ENCODE results near the gene MUC12.
"Not testable (repeated sequence)": the region's sequence is repeated elsewhere in the genome, so short reads cannot be mapped to it uniquely, and the experiment has no call there.

Gene MUC12, protein sequence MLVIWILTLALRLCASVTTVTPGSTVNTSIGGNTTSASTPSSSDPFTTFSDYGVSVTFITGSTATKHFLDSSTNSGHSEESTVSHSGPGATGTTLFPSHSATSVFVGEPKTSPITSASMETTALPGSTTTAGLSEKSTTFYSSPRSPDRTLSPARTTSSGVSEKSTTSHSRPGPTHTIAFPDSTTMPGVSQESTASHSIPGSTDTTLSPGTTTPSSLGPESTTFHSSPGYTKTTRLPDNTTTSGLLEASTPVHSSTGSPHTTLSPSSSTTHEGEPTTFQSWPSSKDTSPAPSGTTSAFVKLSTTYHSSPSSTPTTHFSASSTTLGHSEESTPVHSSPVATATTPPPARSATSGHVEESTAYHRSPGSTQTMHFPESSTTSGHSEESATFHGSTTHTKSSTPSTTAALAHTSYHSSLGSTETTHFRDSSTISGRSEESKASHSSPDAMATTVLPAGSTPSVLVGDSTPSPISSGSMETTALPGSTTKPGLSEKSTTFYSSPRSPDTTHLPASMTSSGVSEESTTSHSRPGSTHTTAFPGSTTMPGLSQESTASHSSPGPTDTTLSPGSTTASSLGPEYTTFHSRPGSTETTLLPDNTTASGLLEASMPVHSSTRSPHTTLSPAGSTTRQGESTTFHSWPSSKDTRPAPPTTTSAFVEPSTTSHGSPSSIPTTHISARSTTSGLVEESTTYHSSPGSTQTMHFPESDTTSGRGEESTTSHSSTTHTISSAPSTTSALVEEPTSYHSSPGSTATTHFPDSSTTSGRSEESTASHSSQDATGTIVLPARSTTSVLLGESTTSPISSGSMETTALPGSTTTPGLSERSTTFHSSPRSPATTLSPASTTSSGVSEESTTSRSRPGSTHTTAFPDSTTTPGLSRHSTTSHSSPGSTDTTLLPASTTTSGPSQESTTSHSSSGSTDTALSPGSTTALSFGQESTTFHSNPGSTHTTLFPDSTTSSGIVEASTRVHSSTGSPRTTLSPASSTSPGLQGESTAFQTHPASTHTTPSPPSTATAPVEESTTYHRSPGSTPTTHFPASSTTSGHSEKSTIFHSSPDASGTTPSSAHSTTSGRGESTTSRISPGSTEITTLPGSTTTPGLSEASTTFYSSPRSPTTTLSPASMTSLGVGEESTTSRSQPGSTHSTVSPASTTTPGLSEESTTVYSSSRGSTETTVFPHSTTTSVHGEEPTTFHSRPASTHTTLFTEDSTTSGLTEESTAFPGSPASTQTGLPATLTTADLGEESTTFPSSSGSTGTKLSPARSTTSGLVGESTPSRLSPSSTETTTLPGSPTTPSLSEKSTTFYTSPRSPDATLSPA (N-terminal part only)

DNA sequence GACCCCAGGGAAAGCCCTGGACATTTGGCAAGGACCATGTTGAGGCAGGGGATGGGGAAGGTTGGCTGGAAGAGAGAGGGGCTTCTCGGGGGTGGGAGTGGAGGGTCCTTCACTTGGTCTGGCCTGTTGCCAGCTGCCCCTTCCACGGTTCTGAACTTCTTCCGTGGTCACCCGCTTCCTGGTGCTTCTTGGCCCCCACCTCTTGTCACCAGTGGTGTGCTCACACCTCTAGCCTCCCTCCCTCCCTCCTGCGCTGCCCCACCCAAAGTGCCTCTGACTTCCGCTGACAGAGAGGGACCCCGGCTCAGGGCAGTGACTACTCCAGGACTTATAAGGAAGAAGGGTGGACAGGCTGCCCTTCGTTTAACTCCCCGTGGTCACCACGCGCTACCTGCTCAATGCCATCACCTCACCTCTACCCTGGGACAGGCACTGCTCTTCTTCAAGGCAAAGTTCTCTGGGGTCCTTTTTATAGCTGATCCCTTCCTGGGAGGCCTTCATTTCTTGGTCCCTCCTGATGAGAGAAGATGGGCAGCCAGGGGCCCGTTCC lies at the start of gene MUC12:
TSS of gene MUC12 (plus strand) at position 500 of the 550 bp plus-strand sequence. CDS start 58 bp downstream, outside the sequence.
- no peak for DNase-seq (ENCODE audit: low spot score)

DNA sequence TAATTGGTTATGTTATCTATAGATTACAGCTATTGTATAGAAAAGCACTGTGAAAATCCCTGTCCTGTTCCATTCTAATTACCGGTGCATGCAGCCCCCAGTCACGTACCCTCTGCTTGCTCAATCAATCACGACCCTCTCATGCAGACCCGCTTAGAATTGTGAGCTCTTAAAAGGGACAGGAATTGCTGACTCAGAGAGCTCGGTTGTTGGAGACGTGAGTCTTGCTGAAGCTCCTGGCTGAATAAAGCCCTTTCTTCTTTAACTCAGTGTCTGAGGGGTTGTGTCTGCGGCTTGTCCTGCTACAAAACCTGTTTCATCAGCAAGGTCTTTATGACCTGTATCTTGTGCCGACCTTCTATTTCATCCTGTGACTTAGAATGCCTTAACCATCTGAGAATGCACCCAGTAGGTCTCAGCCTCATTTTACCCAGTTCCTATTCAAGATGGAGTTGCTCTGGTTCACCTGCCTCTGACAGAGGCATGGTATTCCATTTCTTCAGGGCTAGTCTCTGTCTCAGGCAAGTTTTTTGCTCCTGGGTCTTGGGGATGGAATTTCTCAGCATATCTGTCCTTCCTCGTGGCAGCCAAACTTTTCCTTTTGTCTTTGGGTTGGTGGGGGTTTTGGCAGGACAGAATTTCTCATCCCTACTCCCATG lies 49.5 kb upstream of the MUC12 start:
- not testable (repeated sequence) for DNase-seq (ENCODE audit: low spot score)

DNA sequence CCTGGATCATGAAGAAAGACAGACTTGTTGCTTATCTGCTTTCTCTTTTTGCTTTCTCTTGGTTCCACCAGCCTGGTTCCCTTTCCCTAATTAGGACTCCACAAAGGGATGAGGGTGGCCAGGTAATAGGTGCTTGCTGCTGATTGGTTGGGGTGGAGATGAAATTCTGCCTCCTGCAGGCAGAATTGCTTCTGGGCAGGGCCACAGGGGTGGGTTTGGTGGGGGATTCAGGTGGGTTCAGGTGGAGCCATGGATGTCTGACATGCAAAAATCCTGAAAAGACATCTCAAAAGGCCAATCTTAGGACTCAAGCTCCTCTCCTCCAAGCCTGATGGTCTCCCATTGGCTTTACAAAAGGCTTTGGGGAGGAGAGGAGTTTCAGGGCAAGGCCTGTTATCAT lies 48.3 kb upstream of the MUC12 start:
- no peak for DNase-seq (ENCODE audit: low spot score)

DNA sequence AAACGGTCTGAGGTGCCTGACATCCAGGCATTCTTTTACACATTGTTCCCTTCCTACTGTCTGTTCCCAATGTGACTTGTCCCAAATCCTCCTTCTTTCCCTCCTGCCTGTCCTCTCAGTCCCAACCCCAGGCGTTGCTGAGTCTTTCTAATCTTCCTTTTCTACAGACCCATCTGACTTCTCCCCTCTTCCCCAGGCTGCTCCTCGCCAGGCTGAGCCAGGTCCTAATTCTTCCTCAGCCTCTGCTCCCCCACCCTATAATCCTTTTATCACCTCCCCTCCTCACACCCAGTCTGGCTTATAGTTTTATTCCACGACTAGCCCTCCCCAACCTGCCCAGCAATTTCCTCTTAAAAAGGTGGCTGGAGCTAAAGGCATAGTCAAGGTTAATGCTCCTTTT lies 45.7 kb upstream of the MUC12 start:
- not testable (repeated sequence) for DNase-seq (ENCODE audit: low spot score)

DNA sequence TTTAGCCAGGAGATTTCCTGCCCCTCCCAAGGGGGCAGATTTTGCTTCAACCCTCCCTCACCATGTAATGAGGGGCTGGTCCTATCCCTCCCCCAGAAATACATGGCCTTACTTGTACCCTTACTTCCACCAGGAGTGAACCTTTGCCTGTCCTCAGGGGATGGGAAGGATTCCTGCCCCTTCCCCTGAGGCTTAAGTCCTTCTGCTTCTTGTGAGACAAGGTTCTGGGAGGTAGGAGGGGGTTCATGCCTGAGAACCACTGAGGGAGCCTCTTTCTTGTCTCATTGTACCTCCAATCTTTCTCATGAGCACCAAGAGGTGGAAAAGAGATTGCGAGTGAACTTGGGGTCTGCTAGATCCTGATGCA lies 39.6 kb upstream of the MUC12 start:
- DNase-seq (ENCODE audit: low spot score): no peak

DNA sequence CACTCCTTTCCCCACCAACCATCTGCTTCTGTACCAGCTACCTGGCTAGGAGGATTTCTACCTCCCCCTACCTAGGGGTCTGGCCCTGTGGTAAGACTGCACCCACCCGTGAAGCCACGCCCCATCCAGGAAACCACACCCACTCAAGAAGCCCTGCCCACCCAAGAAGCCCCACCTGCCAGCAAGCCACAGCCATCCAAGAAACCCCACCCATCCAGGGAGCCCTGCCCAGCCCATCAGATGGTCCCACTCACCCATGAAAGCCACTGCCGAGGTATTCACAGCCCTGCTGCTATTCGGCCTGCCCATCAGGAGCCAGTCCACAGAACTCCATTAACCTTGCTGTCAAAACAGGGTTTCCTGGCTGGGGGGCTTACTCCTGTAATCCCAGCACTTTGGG lies 35.6 kb upstream of the MUC12 start:
- no peak for DNase-seq (ENCODE audit: low spot score)

DNA sequence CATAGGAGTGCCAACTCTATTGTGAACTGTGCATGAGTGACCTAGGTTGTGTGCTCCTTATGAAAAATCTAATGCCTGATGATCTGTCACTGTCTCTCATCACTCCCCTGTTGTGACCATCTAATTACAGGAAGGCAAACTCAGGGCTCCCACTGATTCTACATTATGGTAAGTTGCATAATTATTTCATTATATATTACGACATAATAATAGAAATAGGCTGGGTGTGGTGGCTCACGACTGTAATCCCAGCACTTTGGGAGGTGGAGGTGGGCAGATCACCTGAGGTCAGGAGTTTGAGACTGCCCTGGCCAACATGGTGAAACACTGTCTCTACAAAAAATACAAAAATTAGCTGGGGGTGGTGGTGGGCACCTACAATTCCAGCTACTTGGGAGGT lies 34.0 kb upstream of the MUC12 start:
- not testable (repeated sequence) for DNase-seq (ENCODE audit: low spot score)

DNA sequence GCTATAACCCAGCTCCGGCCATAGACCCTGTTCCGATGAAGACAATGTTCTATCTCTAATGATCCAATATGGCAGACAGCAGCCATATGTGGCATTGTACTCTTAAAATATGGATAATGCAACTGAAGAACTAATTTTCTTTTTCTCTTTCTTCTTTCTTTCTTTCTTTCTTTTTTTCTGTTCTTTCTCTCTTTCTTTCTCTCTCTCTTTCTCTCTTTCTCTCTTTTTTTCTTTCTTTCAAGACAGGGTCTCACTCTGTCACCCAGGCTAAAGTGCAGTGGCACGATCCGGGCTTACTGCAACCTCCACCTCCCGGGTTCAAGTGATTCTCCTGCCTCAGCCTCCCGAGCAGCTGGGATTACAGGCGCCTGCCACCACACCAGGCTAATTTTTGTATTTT lies 33.2 kb upstream of the MUC12 start:
- DNase-seq (ENCODE audit: low spot score): not testable (repeated sequence)

DNA sequence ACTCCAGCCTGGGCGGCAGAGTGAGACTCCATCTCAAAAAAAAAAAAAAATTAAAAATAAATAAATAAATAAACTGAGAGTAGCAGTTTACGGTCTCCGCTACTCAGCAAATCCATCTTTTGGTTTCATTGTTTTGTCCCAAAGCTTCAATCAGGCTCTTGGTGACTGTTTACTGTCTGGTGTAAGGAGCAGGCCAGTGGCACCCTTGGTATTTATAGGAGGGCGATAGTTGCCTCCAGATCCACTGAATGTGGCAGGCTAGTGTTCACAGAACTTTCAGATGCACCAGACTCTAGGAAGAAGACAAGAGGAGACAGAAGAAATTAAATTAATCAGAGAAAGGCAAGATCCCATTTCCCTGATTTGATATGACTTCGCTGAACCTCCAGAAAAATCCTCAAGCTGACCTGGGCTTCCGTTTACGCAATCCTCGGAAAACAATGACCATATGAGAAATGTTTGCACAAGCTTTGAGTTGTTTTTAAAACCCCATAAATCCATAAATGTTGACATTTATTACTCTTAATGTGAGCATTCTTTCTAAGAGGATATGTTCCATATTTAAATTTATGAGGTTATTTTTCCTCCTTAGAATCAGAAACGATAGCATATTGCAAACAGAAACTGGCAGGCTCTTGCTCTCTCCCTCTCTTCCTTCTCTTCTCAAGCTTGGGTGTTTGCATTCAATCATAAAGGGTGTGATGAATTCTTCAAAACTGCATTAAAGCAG lies 27.2 kb upstream of the MUC12 start:
- DNase-seq (ENCODE audit: low spot score): no peak

DNA sequence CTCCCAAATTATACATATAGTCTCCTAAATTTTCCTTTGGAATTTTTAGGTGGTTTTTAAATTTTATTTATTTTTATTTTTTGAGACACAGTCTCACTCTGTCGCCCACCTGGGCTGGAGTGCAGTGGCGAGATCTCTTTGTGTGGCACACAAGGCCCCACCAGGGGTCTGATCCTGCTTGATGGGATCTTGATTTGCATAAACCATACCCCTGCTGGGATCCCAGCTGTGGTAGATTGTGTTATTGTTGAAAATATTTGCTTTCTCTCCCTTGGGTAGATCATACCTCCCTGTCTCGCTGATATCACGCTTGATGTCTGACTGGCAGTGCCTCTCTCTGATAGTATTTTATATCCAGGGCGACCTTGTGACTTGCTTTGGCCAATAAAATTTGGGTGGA lies 25.7 kb upstream of the MUC12 start:
- no peak for DNase-seq (ENCODE audit: low spot score)

DNA sequence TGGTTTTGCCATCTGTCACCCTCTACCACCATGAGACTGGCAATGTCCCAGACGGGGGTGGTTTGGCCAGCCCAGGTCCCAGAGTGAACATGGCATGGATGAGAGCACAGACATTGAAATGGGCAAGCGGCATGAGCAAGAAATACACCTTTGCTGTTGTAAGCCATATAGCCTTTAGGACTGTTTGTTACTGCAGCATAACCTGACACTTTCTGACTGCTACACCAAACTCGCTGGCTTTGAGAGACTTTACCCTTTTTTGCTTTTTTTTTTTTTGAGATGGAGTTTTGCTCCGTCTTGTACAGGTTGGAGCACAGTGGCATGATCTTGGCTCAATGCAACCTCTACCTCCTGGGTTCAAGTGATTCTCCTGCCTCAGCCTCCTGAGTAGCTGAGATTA lies 25.2 kb upstream of the MUC12 start:
- DNase-seq (ENCODE audit: low spot score): no peak

DNA sequence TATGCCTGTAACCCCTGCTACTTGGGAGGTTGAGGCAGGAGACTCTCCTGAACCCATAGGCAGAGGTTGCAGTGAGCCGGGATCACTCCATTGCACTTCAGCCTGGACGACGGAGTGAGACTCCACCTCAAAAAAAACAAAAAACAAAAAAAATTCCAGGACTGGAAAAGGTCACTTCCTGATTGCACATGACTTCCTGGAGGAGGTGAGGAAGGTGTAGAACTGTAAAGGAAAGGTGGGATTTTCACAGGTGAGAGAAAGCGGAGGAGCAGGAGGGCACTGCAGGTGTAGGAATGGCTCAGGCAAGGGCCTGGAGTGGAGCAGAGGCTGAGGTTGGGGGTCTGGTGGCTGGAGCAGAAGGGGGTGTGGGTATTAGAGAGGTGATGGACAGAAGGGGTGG lies 23.3 kb upstream of the MUC12 start:
- no peak for DNase-seq (ENCODE audit: low spot score)

DNA sequence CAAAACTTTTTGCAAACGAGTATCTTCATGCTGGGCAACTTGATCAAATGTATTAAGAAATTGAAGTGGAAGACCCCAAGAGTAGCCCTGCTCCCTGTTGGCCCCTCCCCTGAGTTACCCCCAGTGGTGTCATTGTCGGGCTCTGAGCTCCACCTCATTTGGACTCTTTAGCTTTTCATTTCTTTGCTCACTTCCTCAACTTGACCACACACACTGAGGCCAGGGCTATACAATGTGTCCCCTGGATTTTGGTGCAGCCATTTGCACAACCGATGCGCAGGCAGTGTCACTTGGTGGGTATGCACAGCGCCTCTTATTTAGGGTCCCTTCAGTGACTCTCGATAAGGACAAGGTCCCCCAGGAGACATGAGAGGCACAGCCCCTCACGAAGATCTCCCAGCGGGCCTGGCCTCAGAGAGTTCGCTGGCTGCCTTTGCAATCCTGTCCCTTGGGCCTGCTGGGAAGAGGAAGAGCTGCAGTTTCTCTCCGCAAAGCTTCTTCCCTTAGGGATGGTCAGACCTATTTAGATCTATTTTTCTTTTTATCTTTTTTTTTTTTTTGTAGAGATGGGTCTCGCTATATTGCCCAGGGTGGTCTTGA lies 22.5 kb upstream of the MUC12 start:
- DNase-seq (ENCODE audit: low spot score): no peak

DNA sequence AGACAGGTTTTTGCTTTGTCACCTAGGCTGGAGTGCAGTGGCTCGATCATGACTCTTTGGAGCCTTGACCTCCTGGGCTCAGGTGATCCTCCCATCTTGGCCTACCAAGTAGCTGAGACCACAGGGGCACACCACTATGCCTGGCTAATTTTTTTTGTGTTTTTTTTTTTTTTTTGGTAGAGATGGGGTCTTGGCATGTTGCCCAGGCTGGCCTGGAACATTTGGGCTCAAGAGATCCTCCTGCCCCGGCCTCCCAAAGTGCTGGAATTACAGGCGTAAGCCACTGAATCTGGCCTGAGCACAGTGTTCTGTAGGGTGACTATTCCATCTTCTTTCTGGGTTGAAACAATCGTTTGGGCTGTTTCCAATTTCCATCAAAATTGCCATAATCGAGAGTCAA lies 21.6 kb upstream of the MUC12 start:
- no peak for DNase-seq (ENCODE audit: low spot score)

DNA sequence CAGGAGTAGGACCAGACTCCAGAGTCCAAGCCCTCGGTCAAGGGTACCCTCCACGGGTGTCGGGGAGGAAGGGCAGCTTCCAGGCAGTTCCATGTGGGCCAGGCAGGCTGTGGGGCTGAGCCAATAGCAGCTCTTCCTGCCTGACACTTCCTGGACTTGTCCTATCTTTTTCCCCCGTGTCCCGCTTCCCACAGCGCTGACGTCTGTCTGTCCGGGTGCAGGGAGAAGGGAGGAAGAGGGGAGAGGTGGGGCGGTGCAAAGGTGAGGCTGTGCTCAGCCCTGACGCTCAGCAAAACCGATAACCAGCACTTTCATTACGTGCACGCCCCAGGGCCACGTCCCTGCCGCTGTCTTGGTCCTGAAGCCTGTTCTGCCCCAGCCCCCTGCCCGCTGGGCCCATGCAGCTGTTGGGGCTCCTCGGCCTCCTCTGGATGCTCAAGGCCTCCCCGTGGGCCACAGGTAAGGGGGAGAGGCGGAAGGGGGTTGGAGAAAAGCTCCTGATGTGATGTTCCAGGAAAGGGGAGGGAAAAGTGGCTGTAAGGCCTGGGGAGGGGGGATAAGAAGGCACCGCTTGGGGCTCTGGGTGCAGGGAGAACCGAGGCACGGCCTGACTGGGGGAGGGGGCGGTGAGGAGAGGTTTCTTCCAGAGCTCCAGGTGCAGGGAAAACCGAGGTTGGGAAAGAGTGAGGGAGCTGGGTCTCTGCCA lies 20.0 kb upstream of the MUC12 start, which contains the start of gene MUC3A:
TSS of gene MUC3A (plus strand) at position 308 of the 706 bp plus-strand sequence. CDS start at position 399, 91 bp downstream.
- DNase-seq (ENCODE audit: low spot score): no peak

DNA sequence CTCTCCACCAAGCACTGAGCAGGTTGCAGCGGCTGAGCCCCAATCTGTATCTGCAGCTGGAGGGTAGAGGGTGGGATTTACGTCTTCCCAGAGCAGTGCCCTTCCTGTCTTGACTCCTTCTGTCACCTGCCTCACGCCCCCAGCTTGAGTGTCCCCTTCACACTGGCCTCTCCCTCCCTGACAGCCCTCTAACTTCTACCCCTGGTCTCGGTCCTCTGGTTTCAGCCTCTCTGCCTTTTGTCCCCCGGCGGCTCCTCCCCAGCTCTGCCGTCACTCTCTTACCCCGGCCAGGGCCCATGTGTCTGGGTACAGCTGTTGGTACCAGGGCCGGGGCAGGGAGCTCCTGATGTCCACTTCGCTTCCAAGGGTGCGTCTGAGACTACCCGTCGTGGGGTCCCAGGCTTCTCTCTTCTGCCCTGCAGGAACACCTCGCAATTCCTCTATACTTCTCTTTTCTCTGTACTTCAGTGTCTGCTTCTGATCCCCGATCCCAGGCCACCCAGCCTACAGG lies 19.4 kb upstream of the MUC12 start:
- DNase-seq (ENCODE audit: low spot score): no peak

DNA sequence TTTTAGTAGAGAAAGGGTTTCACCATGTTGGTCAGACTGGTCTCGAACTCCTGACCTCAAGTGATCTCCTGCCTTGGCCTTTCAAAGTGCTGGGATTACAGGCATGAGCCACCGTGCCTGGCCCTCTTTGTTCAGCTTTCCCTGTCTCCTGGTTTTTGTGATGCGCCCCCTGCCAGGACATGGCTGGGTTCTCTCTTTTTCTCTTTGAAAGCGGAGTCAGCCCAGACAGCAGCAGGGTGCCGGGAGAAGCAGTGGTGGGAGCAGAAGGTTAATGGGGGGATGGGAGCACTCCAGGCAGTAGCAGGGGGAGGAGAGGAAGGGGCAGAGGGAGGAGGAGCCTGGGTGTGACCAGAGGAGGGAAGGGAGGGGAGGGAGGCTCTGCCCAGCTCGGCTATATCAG lies 18.2 kb upstream of the MUC12 start:
- DNase-seq (ENCODE audit: low spot score): no peak

DNA sequence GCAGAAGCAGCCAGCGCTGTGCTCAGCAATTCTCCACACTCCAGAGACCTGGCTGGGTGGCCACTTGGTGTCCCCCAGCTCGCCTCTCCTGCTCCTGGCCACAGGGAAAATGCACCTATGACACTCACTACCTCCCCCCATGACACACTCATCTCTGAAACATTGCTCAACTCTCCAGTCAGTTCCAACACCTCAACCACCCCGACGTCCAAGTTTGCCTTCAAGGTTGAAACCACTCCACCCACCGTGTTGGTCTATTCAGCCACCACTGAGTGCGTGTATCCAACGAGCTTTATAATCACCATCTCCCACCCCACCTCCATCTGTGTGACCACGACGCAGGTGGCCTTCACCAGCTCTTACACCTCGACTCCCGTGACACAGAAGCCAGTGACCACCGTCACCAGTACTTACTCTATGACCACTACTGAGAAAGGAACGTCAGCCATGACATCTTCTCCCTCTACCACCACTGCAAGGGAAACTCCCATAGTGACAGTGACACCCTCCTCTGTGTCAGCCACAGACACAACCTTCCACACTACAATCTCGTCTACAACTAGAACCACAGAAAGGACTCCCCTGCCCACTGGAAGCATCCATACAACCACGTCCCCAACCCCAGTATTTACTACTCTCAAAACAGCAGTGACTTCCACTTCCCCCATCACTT lies 17.3 kb upstream of the MUC12 start:
- DNase-seq (ENCODE audit: low spot score): no peak

DNA sequence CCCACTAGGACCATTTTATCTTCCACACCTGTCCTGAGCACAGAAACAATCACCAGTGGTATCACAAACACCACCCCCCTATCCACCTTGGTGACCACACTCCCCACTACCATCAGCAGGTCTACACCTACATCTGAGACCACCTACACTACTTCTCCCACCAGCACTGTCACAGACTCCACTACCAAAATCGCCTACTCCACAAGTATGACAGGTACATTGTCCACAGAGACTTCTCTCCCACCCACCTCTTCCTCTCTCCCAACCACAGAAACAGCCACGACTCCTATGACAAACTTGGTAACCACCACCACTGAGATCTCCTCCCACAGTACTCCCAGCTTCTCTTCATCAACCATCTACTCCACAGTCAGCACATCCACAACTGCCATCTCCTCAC lies 16.7 kb upstream of the MUC12 start:
- no peak for DNase-seq (ENCODE audit: low spot score)
